Measurements from ENCODE around the gene RPP25.

GRCh38 chr15:74960995-74961588 lies 4.5 kb upstream of the RPP25 start:
- TF ChIP-seq, protein P1, sequence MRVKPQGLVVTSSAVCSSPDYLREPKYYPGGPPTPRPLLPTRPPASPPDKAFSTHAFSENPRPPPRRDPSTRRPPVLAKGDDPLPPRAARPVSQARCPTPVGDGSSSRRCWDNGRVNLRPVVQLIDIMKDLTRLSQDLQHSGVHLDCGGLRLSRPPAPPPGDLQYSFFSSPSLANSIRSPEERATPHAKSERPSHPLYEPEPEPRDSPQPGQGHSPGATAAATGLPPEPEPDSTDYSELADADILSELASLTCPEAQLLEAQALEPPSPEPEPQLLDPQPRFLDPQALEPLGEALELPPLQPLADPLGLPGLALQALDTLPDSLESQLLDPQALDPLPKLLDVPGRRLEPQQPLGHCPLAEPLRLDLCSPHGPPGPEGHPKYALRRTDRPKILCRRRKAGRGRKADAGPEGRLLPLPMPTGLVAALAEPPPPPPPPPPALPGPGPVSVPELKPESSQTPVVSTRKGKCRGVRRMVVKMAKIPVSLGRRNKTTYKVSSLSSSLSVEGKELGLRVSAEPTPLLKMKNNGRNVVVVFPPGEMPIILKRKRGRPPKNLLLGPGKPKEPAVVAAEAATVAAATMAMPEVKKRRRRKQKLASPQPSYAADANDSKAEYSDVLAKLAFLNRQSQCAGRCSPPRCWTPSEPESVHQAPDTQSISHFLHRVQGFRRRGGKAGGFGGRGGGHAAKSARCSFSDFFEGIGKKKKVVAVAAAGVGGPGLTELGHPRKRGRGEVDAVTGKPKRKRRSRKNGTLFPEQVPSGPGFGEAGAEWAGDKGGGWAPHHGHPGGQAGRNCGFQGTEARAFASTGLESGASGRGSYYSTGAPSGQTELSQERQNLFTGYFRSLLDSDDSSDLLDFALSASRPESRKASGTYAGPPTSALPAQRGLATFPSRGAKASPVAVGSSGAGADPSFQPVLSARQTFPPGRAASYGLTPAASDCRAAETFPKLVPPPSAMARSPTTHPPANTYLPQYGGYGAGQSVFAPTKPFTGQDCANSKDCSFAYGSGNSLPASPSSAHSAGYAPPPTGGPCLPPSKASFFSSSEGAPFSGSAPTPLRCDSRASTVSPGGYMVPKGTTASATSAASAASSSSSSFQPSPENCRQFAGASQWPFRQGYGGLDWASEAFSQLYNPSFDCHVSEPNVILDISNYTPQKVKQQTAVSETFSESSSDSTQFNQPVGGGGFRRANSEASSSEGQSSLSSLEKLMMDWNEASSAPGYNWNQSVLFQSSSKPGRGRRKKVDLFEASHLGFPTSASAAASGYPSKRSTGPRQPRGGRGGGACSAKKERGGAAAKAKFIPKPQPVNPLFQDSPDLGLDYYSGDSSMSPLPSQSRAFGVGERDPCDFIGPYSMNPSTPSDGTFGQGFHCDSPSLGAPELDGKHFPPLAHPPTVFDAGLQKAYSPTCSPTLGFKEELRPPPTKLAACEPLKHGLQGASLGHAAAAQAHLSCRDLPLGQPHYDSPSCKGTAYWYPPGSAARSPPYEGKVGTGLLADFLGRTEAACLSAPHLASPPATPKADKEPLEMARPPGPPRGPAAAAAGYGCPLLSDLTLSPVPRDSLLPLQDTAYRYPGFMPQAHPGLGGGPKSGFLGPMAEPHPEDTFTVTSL (CRISPR knock-in tag; IDR thresholded peaks at IDR 0.05; ENCODE audit: borderline replicate concordance): no peak
- TF ChIP-seq ZXDC (CRISPR knock-in tag; IDR thresholded peaks at IDR 0.05): no peak
- TF ChIP-seq, protein P2, sequence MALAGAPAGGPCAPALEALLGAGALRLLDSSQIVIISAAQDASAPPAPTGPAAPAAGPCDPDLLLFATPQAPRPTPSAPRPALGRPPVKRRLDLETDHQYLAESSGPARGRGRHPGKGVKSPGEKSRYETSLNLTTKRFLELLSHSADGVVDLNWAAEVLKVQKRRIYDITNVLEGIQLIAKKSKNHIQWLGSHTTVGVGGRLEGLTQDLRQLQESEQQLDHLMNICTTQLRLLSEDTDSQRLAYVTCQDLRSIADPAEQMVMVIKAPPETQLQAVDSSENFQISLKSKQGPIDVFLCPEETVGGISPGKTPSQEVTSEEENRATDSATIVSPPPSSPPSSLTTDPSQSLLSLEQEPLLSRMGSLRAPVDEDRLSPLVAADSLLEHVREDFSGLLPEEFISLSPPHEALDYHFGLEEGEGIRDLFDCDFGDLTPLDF (CRISPR knock-in tag; IDR thresholded peaks at IDR 0.05): no peak
- no peak for TF ChIP-seq ZNF747 (CRISPR knock-in tag; IDR thresholded peaks at IDR 0.05; ENCODE audit: borderline replicate concordance)
- TF ChIP-seq, protein P3, sequence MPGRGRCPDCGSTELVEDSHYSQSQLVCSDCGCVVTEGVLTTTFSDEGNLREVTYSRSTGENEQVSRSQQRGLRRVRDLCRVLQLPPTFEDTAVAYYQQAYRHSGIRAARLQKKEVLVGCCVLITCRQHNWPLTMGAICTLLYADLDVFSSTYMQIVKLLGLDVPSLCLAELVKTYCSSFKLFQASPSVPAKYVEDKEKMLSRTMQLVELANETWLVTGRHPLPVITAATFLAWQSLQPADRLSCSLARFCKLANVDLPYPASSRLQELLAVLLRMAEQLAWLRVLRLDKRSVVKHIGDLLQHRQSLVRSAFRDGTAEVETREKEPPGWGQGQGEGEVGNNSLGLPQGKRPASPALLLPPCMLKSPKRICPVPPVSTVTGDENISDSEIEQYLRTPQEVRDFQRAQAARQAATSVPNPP (CRISPR knock-in tag; IDR thresholded peaks at IDR 0.05): no peak

Data from HepG2 (cell line).